Measurements from ENCODE around the gene CLCNKB.

DNA sequence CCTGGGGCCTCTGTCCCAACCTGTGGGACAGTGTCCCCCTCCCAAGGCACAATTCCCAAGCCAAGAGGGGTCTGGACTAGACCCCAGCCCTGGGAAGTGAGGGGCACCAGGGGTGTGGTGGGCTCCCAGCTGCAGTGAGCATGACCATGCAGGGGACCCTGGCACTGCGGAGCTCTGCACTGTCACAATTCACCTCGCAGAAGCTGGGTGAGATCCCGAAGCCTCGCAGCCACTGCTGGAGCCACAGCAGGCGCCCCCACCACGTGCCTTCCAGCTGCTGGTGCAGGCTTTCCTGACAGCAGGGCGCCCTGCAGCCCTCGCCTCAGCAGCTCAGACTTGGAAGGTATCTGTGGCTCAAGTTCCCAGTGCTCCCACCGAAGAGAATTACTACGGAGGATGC, 49.5 kb upstream of the CLCNKB start:
- TF ChIP-seq, protein P1, sequence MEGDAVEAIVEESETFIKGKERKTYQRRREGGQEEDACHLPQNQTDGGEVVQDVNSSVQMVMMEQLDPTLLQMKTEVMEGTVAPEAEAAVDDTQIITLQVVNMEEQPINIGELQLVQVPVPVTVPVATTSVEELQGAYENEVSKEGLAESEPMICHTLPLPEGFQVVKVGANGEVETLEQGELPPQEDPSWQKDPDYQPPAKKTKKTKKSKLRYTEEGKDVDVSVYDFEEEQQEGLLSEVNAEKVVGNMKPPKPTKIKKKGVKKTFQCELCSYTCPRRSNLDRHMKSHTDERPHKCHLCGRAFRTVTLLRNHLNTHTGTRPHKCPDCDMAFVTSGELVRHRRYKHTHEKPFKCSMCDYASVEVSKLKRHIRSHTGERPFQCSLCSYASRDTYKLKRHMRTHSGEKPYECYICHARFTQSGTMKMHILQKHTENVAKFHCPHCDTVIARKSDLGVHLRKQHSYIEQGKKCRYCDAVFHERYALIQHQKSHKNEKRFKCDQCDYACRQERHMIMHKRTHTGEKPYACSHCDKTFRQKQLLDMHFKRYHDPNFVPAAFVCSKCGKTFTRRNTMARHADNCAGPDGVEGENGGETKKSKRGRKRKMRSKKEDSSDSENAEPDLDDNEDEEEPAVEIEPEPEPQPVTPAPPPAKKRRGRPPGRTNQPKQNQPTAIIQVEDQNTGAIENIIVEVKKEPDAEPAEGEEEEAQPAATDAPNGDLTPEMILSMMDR (IDR thresholded peaks at IDR 0.05 in 2 of 3, conservative IDR thresholded peaks at IDR 0.05 in 1 of 3; ENCODE audit: borderline replicate concordance in 1 of 3, insufficient read depth in 1 of 3, low read depth in 2 of 3, low read length in 2 of 3): no peak
- no peak for TF ChIP-seq EGR1 (IDR thresholded peaks at IDR 0.05; ENCODE audit: low read depth)

All from HCT116 (cell line).